Mucosa of descending colon (tissue), 3 donors: ENCODE data around the gene SEC63. TPM values are rescaled to one million over a fixed set of nuclear protein-coding genes. Genes with fewer than 3 reads are reported as not detected.

Experiments used
- ATAC-seq: fragments of 200-7000 bp; cut with Tn5 transposase; one replicate; pipeline ENCODE4 v1.9.1; 2020; ENCODE audit warnings: mild to moderate bottlenecking, moderate library complexity
- DNase-seq, 3 donors: peaks; one replicate each; pipeline ENCODE4 v3.0.0-alpha.2; 2020
- H3K36me3 ChIP-seq: fragments of 200-600 bp; one replicate; pipeline ENCODE4 v1.8.0; 2021; ENCODE audit warnings: low read depth, mild to moderate bottlenecking
- H3K4me1 ChIP-seq: fragments of 200-600 bp; one replicate; pipeline ENCODE4 v1.8.0; 2021; ENCODE audit warnings: low read depth, mild to moderate bottlenecking
- H3K4me3 ChIP-seq: fragments of 200-600 bp; one replicate; pipeline ENCODE4 v1.8.0; 2021; ENCODE audit warnings: mild to moderate bottlenecking
- H3K9me3 ChIP-seq: fragments of 200-600 bp; one replicate; pipeline ENCODE4 v1.8.0; 2021; ENCODE audit warnings: mild to moderate bottlenecking
- intact Hi-C, 2 donors: fragments of 100-400 bp; cut with DNase I in 1 of 2; cut with micrococcal nuclease in 1 of 2; formaldehyde crosslinking; loops; one replicate each; pipeline versions ENCODE4 v1.11.0 to v1.11.1; 2022; cut with DNase I, micrococcal nuclease
- total RNA-seq, 3 donors: library from RNA; stranded (reverse); fragmentation: NEBNext Ultra II Directional in 2 of 3; extraction: Animal tissue kit (Norgen Biotek cat#: 25700) in 2 of 3; gene quantifications; one replicate each; pipeline versions ENCODE4 v1.2.1 to v1.2.4, GENCODE V29; 2021 to 2023
- TF ChIP-seq, protein P1 (sequence below): fragments of 200-600 bp; IDR thresholded peaks from one replicate; pipeline ENCODE4 v1.8.0; 2022; ENCODE audit warnings: antibody characterized with exemption, mild to moderate bottlenecking
- donor health status: DM: no; HTN: no; CAD: no; lungs with moderate emphysema.
- donor health status: DM: no; HTN: no; CAD: no.
- donor health status: DM: no; HTN: yes; CAD: no.

Gene SEC63
- total RNA-seq, 3 donors from 2014 or later = 47.5 to 84.9 (median 70.8) TPM

DNA sequence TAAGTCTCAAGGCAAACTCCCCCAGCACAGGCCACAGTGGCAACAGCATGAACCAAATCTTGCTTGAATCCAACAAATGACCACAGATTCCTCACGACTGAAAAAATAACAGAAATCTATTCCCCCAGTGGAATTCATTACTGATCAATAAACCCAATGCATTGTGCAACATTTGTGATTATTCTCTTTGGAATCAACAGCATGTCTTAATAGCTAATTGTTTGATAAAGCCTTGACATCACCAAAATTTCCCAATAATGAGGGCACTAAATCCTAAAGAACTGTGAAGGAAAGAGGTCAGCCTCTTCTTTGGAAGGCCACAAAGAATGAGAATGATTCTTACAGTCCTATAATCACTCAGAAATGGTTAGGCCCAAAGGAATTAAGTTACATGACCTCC lies 139.7 kb downstream of the SEC63 start:
- DNase-seq (no peak), ATAC-seq (no peak)
- H3K4me3 ChIP-seq = no peak overlapping the region
- intact Hi-C loops = no loop called here
- H3K4me1 ChIP-seq = peaks cover 5% of the 10 kb centered on the region
- no peaks in the 10 kb centered on the region for H3K9me3 ChIP-seq
- H3K36me3 ChIP-seq = no peaks in the 10 kb centered on the region
- TF ChIP-seq, protein P1, sequence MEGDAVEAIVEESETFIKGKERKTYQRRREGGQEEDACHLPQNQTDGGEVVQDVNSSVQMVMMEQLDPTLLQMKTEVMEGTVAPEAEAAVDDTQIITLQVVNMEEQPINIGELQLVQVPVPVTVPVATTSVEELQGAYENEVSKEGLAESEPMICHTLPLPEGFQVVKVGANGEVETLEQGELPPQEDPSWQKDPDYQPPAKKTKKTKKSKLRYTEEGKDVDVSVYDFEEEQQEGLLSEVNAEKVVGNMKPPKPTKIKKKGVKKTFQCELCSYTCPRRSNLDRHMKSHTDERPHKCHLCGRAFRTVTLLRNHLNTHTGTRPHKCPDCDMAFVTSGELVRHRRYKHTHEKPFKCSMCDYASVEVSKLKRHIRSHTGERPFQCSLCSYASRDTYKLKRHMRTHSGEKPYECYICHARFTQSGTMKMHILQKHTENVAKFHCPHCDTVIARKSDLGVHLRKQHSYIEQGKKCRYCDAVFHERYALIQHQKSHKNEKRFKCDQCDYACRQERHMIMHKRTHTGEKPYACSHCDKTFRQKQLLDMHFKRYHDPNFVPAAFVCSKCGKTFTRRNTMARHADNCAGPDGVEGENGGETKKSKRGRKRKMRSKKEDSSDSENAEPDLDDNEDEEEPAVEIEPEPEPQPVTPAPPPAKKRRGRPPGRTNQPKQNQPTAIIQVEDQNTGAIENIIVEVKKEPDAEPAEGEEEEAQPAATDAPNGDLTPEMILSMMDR = no peak

DNA sequence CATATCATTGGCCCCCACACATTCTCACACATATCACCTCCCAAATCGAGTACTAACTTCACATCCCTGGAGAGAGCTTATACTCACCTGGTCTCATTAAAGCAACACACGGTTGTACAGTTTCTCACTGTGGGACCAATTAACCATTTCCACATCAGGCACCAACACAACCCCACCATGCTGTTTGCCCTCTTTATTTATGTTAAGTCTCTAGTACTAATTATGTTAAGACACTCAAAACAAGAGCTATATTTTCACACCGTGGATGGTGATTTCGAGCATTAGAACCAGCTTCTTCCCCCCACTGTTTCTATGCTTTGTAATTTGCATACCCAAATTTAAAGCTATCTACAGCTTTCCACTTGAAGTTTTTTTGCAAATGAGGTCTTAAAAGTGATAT lies 140.2 kb downstream of the SEC63 start:
- H3K4me3 ChIP-seq = no peak overlapping the region
- intact Hi-C loops = no loop called here
- peaks cover 5% of the 10 kb centered on the region for H3K4me1 ChIP-seq
- H3K9me3 ChIP-seq = no peaks in the 10 kb centered on the region
- H3K36me3 ChIP-seq = no peaks in the 10 kb centered on the region
- DNase-seq (no peak), ATAC-seq (no peak)
- TF ChIP-seq, protein P1 = no peak

Other genes starting within 250 kb of the SEC63 start
- gene SCML4, start 133.9 kb downstream of the SEC63 start, total RNA-seq = 1 to 10 TPM; 1.4 to 4.2 (median 2.3) TPM
- 10 to 100 TPM; 24.6 to 67.5 (median 32.1) TPM for gene OSTM1, start 116.5 kb upstream of the SEC63 start, total RNA-seq
- not detected for gene NR2E1, start 207.8 kb upstream of the SEC63 start, total RNA-seq